HG02642 (cell line): Measurements from ENCODE around the gene PACRG.

Source experiments
- ATAC-seq: cut with Tn5 transposase; IDR thresholded peaks from one replicate; pipeline ENCODE4 v1.9.1; 2021; ENCODE audit warnings: mild to moderate bottlenecking; ENCODE audit not compliant: unreplicated experiment, poor library complexity

PACRG gene

GRCh38 chr6:163121270-163121669 is 393.5 kb downstream of the PACRG start:
- no peak for ATAC-seq

DNA sequence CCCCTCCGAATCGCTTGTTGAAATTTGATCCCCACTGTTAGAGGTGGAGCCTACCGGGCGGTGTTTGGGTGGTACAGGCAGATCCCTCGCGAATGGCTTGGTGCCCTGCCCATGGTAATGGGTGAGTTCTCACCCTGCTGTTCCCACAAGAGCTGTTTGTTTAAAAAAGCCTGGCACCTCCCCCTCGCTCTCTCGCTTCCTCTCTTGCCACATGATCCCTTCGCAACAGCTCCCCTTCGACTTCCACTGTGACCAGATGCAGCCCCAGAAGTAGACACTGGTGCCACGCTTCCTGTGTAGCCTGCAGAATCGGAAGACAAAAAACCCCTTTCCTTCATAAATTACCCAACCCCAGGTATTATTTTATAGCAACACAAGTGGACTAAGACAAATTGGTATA is 394.6 kb downstream of the PACRG start:
- no peak for ATAC-seq

DNA sequence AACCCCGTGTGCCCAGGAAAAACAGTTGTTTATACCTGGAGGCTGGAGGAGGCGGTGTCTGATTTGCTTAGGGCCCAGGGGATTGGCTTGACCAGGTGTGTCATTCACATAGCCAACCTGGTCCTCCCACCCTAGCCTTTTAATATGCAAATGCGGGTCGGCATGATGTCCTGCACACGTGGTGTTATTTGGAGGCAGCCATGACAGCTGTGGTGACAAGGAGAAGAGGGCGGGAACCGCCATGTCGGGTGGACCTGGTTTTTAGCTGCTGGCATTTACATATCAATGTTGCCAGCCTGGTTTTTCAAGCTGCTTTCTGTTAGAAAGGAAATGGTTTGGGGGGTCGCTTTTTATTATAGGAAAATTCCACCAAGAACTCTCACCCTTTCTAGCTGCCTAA is 395.3 kb downstream of the PACRG start:
- no peak for ATAC-seq

DNA sequence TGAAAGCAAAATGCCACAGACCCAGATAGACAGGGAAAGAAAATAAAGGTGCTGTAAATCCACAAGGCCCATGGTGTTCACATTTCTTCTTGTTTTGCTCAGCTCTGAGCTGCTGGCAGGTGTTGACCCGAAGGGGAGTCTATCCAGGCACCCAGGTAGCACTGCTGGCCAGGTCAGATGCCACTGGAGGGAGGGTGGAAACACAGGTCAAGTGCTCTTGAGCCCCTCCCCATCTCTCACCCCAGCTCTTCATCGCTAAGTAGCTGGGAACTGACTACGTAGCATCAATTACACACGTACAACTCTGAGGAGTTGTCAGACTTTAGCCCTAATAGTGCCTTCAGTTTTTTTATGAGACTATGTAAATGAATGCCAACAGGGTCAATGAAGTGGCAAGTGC is 399.0 kb downstream of the PACRG start:
- ATAC-seq = no peak

DNA sequence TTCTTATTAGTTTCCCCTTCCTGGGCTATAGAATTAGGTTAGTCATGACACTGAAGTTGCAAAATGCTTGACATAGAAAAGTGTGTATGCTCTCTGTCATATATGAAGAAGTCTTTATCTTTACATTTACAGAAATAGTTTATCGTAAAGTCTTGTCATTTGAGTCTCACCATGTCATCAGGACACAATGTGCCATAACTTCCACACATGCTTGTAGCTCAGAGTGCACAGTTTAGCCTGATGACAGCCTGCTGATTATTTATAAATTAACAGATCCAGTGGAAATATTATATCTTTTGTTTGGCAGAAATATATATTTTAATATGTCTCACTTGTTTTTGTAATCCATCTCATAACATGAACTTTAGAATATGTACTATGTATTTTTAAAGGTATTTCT is 399.8 kb downstream of the PACRG start:
- ATAC-seq = no peak

DNA sequence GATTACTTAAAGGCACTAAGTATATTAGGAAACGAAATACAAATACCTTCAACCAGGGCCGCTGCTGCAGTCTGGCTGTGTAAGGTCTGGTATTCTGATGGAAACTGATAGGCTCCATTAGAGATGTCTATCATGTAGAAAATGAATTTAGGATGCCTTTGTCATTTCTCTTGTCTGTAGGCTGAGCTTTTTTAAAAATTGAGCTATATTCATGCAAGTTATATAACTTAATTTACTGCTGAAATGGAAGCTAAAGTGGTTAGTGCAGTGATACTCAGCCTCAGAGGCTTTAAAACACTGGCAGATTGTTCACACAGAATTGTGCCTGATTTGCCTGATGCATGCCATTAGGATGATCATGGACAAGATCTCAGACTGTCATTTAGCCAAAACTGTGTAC is 400.6 kb downstream of the PACRG start:
- ATAC-seq = no peak

DNA sequence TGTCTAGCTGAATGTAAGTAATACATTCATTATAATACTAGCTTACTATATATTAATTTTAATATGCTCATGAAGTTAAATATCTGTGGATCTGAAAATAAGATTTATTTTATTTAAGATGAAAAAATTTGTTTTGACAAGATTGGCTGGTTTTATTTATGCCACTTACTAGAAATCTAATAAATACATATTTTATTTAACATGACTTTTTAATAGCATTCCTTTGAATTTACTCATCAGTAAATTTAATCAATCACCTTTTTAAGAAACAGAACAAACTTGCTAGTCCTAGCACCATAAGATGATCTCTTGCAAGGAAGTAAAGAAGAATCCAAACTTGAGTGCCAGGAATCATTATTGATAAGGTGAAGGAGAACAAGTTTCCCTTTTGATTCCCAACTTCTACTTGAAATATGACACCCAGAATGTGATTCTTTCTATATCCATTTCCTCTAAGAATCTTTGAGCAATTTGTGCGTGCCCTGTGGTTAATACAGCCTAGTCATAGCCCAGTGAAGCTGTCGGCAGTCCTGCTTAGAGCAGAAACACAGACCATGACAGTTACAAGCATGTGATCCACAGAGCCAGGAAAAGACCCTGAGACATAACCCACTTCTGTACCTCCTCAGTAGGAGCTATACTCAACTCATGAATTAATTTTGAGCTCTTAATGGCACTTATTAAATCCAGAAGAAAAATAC is 404.4 kb downstream of the PACRG start:
- ATAC-seq = no peak

DNA sequence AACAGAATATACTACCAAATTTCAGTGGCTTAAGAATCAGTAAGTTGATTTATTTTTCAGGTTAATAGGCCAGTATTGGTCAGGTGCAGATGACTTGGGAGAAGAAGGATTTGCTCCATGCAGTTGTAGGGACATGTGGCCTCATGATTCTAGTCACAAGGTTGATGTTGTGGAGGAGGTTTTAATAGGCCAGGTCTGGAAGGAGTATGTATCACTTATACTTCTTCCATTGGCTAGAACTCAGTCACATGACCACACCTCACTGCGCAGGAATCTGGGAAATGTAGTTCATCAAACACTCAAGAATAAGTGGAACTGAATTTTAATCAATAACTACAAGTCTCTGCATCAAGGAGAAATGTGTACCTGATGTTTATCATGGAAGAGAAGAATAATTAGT is 405.2 kb downstream of the PACRG start:
- no peak for ATAC-seq

DNA sequence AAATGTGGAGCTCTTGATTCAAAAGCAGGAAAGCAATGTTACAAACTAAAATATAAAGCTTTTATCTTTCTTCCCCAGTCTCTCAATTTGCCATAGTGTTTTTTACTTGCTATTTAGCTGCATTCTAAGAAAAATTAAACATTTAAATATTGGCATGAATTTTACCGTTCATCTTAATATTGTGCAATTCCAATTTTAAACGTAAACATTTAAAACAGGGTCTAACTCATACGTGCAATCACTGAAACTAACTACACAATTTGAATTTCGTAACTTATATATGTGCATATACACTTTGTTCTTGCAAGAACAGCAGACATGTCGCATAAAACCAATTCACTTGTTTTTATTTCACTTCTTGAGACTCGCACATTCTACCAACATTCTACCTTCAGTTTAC is 405.9 kb downstream of the PACRG start:
- no peak for ATAC-seq

DNA sequence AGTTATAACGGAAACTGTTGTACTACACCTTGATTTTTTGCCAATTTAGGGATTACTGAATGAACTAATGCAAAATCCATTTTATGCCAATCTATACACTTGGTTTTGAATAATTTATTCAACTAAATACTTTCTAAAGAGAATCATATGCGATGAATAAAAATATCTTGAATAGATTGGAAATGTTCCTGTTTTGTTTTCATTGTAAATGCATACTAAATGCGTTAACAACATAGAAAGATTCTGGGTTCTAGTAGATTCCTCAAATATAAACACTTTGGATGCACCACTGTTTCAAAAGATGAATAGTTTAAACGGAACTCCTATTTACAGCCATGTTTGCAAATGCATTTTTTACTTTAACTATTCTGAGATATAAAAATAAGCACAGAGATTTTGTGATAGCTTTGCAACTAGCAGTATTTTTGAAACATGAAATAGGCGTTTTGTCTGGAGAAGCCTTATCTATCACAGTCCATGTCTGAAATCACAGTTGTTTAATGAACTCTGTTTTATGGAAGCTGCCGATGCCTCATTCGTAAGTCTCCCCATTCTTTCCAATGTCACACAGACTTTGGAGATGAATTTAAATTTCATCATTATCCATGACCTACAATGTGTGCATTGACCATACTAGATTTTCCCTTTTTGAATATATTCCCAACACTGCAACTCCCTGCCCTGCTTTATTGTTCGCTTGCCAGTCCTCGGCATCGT is 409.1 kb downstream of the PACRG start:
- ATAC-seq = no peak

GRCh38 chr6:163137398-163137881 is 409.7 kb downstream of the PACRG start:
- ATAC-seq = no peak

DNA sequence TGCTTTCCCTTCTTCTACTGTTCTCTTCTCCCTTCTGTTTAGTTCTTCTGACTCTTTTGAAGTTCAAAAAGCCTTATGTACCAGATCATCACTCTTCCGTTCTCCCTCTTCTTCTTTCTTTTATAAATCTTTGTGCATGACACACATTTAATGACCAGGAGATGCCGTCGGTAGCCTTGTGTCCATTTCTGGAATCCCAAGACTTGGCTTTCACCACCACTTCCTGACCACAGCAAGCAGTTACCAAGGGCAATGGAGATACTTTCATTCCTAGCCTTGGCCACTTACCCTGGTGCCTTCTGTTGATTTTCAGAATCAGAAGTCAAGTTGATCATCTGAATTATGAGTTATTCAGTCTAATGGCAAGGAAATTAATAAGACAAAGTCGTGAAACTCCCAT is 418.3 kb downstream of the PACRG start:
- ATAC-seq = no peak

DNA sequence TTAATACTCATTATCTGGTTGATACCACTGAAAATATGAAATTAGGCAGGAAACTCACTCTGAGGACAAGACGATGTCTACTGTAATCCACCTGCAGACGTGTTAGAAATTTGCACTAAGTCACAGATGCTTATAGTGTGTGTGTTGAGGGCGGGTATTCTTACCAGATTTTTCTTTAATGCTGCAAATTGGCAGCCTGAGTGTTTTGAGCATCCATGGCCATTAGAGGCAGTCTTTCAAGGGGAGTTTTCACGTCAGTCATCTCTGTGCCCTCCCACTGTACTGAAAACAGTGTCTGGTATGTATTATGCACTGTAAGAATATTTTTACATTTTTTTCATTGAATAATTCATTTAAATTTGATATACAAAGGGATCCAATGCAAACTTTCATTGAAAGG is 420.2 kb downstream of the PACRG start:
- no peak for ATAC-seq

DNA sequence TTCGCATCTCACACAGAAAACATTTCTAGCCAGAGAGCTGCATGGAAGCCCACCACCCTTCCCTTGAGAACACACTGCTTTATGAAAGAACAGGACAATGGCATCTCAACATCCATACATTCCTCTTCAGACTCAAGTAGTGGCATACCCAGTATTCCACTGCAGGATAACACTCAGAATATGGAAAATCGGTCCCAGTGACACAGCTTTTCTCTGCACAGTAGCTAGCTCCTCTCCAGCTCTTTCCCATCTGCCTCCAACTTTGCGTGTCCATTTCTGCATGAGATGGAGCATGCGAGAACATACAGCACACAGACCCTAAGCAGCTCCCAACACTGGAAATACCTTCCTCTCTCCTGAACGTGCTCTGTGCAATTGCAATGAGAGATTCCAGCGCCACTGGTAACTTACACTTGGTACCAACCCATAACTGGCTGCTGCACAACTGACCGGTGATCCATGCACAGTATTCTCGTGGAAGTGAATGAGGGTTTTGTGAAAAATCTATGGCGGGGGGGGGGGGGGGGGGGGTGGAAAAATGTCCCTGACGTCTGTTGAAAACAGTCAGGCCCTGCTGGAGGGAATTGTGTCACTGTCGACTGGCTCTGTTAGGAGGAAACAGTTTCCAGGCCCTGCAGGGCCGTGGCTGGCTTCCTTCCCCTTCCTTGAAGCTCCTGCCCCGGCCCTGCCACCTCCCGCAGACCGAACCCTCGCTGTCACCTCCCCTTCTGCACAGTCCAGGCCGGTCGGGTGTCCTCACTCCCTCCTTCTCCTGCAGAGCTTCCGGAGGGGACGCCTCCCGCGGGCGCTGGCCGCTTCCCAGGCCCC is 420.9 kb downstream of the PACRG start:
- ATAC-seq = no peak

- no peak for ATAC-seq
Observed at GRCh38 chr6:163149279-163149848, 421.6 kb downstream of the PACRG start.

DNA sequence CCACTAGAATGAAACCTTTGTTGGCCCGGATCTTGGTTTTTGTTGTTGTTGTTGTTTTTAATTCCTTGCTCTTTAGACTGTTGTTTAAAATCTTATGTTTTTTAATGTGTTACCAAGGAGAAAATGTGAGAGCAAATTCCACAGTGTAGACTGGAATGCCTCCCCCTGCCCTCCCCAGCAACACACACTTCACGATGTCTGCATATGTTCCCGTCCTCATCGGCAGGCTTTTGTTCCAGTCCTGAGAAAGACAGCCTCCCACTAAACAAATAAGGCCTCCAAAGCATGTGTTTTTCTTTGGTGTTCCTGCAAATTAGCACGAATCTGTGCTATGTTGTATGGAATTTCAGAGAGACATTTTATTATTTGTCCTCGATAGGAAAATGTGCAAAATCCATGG is 423.4 kb downstream of the PACRG start:
- ATAC-seq = no peak

GRCh38 chr6:163152701-163153100 is 424.9 kb downstream of the PACRG start:
- ATAC-seq = no peak

DNA sequence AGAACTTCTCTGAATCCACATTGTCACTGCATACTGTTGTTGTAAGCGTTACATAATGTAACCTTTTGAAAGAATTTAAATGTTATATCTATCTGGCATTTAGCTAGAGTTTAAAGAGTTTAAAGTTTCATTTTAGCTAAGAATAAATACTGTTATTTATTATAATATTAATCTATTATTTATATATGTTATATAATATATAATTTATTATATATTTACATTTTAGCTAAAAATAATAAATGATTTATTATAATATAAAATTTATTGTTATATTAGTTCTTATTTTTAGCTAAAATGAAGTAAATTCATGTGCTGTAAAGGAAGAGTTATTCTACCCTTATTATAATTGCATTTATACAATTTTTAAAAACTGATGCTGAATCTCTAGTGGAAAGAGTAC is 431.3 kb downstream of the PACRG start:
- no peak for ATAC-seq

DNA sequence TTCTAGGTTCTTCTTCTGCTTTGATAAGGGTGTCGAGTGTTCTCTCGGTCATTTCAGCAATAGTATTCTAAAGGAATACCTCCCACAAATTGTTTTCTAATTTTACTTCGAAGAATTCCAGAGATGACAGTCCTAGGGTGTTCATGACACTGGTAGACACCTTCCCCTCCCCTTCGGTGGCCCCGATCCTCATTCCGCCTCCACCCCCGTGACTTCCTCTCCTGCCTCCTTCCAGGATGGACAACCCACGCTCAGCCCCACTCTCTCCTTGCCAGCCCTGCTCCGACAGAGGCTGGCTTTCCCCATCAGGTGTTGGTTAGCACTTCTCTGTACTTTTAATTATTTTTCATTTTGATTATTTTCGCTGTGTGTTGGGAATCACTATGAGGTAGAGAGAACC is 431.9 kb downstream of the PACRG start:
- no peak for ATAC-seq

DNA sequence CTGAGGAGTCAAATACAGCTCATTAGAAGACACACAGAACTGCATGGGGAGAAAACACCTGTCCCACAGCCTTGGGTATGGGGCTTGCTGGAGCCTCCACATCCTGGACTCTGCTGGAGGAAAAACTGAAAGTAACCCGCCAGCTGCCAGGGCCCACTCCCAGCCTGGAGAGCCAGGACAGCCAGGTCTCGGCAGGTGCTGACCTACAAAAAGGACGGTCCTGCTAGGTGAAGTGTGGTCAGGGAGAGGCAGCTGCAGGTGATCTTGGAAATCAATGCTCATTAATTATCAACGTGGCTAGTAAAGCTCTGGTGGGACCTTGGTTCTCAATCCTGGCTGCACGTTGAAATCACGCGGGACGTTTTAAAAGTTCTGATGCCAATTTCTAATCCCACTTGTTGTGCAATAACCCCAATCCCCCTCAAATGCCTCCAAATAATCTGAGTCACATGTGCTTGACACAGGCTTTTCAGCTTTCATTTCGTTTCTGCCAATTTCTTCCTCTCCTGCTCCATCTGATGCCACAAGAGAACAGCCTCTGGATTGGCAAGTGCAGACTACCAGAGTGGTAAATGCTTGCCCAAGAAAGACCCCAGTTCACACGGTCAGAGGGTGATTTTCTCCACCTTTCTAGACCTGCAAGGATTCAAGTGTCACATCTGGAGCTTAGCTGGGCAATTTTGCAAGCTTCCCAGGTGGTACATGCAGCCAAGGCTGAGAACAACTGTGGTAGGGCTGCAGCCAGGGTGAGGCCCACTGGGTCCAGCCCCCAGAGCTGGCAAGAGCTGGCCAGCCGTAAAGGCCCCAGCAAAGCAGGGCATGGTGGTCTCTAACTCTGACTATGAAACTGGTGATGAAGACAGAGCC is 434.5 kb downstream of the PACRG start:
- no peak for ATAC-seq
